Peyer's patch (tissue), 4 donors: ENCODE results near the gene ZNF580. TPM values are rescaled to one million over a fixed set of nuclear protein-coding genes. Genes with fewer than 3 reads are reported as not detected.
A peak's percentile ranks its signal among the peaks of the same experiment; 100 is the strongest.

Experiments used
- DNase-seq, 3 donors: peaks; one replicate each; pipeline ENCODE4 v3.0.0-alpha.2; 2017 to 2019
- H3K27ac ChIP-seq, 4 donors: fragments of 200-600 bp; sonication (generic); one replicate each; pipeline ENCODE4 v1.5.1; 2016 to 2019
- H3K27me3 ChIP-seq, 2 donors: fragments of 200-600 bp; sonication (generic); one replicate each; pipeline ENCODE4 v1.5.1; 2019
- H3K36me3 ChIP-seq, 3 donors: fragments of 200-600 bp; sonication (generic); one replicate each; pipeline ENCODE4 v1.5.1; 2016 to 2019
- H3K4me1 ChIP-seq, 4 donors: fragments of 200-600 bp; sonication (generic); one replicate each; pipeline ENCODE4 v1.5.1; 2016 to 2019
- H3K4me3 ChIP-seq, 4 donors: fragments of 200-600 bp; sonication (generic); 1 replicate in 3 of 4; 2 replicates in 1 of 4; pipeline ENCODE4 v1.5.1; 2016 to 2019; ENCODE audit warnings: mild to moderate bottlenecking in 1 of 4
- H3K9me3 ChIP-seq, 4 donors: fragments of 200-600 bp; sonication (generic); one replicate each; pipeline ENCODE4 v1.5.1; 2016 to 2019; ENCODE audit warnings: mild to moderate bottlenecking in 1 of 4
- POLR2A ChIP-seq, 2 donors: fragments of 450-650 bp; IDR thresholded peaks; one replicate each; pipeline ENCODE4 v1.5.1; 2017; ENCODE audit warnings: antibody characterized with exemption in 2 of 2, mild to moderate bottlenecking in 2 of 2, moderate library complexity in 2 of 2
- total RNA-seq, 4 donors: library from RNA; depleted of rRNA; stranded (reverse); fragments of >200 nt; gene quantifications; one replicate each; pipeline ENCODE4 v1.1.0, GENCODE V29; 2016
- TF ChIP-seq, protein P1 (sequence below), 6 experiments: fragments of 450-650 bp in 4 of 6; fragments of 200-600 bp in 2 of 6; sonication (generic) in 1 of 6; IDR thresholded peaks; one replicate each; pipeline ENCODE4 v1.5.1; 2017 to 2019; ENCODE audit warnings: antibody characterized with exemption in 6 of 6, mild to moderate bottlenecking in 3 of 6, moderate library complexity in 1 of 6

Gene ZNF580
- total RNA-seq, 4 donors from 2014 or later = 12.3 to 38.4 (median 25.2) TPM

GRCh38 chr19:55679343-55680257, 38.8 kb downstream of the ZNF580 start:
- no peak for DNase-seq
- Histone ChIP-seq H3K9me3 (no peaks in the 10 kb centered on the region), H3K27me3 (no peaks in the 10 kb centered on the region), H3K27ac (peak overlapping the region in 3 of 4 donors; percentile 94 to 97 (median 95)), H3K4me1 (peaks cover under 1 to 69% (median 29%) of the 10 kb centered on the region in 4 donors), H3K36me3 (peaks cover 0 to 50% (median 0%) of the 10 kb centered on the region in 3 donors), H3K4me3 (no peak overlapping the region)
- TF ChIP-seq, protein P1, sequence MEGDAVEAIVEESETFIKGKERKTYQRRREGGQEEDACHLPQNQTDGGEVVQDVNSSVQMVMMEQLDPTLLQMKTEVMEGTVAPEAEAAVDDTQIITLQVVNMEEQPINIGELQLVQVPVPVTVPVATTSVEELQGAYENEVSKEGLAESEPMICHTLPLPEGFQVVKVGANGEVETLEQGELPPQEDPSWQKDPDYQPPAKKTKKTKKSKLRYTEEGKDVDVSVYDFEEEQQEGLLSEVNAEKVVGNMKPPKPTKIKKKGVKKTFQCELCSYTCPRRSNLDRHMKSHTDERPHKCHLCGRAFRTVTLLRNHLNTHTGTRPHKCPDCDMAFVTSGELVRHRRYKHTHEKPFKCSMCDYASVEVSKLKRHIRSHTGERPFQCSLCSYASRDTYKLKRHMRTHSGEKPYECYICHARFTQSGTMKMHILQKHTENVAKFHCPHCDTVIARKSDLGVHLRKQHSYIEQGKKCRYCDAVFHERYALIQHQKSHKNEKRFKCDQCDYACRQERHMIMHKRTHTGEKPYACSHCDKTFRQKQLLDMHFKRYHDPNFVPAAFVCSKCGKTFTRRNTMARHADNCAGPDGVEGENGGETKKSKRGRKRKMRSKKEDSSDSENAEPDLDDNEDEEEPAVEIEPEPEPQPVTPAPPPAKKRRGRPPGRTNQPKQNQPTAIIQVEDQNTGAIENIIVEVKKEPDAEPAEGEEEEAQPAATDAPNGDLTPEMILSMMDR (IDR thresholded peaks at IDR 0.05) = no peak
- no peak for TF ChIP-seq POLR2A (IDR thresholded peaks at IDR 0.05)

DNA sequence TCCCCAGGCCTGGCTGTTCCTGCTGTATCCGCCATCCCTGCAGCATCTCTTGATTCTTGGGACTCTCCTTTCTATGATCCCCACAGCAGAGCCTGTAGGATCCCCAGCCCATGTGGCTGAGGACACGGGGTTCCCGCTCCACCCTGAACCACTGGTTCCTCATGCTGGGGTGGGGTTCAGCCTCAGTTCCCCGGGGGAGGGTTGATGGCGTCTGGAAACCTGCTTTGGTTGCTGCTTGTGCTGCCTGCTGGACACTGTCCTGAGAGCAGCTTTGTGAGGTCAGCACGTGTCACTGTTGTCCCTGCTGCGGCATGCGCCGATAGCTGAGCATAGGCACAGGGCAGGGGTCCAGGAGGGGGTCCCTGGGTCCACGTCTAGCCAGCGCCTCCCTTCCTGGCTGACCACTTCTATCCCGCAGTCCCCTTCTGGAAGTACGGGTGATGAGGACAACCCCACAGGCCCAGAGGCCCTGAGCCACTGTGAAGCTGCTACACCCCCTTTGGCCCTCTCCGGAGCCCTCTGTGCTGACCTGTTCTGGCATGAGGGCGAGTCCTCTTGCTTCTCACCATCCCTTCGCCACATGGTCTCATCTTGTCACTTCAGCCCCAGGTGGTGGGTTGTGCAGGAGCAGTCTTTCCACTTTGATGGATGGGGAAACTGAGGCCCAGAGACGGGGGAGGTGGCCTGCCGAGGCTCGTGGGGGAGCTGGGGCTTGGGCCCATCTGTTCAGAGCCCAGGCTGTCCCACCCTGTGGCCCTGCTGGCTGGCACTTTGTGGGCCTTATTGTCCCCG, 39.7 kb downstream of the ZNF580 start:
- Histone ChIP-seq H3K4me1 (peaks cover 6 to 77% (median 29%) of the 10 kb centered on the region in 4 donors), H3K9me3 (no peaks in the 10 kb centered on the region), H3K36me3 (peaks cover 0 to 58% (median 0%) of the 10 kb centered on the region in 3 donors), H3K4me3 (no peak overlapping the region), H3K27me3 (no peaks in the 10 kb centered on the region), H3K27ac (peak overlapping the region in 1 of 4 donors; percentile 97)
- DNase-seq = no peak
- TF ChIP-seq, protein P1 (IDR thresholded peaks at IDR 0.05) = no peak
- no peak for TF ChIP-seq POLR2A (IDR thresholded peaks at IDR 0.05)

GRCh38 chr19:55681131-55682092, 40.6 kb downstream of the ZNF580 start:
- Histone ChIP-seq H3K36me3 (peaks cover 0 to 67% (median 0%) of the 10 kb centered on the region in 3 donors), H3K4me1 (peaks cover 6 to 79% (median 25%) of the 10 kb centered on the region in 4 donors), H3K27me3 (no peaks in the 10 kb centered on the region), H3K4me3 (no peak overlapping the region), H3K9me3 (no peaks in the 10 kb centered on the region), H3K27ac (no peak overlapping the region)
- TF ChIP-seq, protein P1 (IDR thresholded peaks at IDR 0.05) = no peak
- no peak for TF ChIP-seq POLR2A (IDR thresholded peaks at IDR 0.05)
- no peak for DNase-seq

GRCh38 chr19:55683449-55684261, 42.9 kb downstream of the ZNF580 start:
- peaks cover 0 to 72% (median 0%) of the 10 kb centered on the region in 3 donors for H3K36me3 ChIP-seq
- peak overlapping the region in 3 of 4 donors; percentile 65 to 97 (median 90) for H3K27ac ChIP-seq
- H3K27me3 ChIP-seq = no peaks in the 10 kb centered on the region
- peaks cover 6 to 76% (median 20%) of the 10 kb centered on the region in 4 donors for H3K4me1 ChIP-seq
- H3K9me3 ChIP-seq = no peaks in the 10 kb centered on the region
- H3K4me3 ChIP-seq = peak overlapping the region in 2 of 4 donors; percentile 22 to 44
- DNase-seq = peak in 2 of 3 donors; percentile 80 to 82
- TF ChIP-seq, protein P1 (IDR thresholded peaks at IDR 0.05) = no peak
- peak; percentile 19 to 42 for TF ChIP-seq POLR2A (IDR thresholded peaks at IDR 0.05)
